OCI-M1 (cell line): Measurements from ENCODE around the gene KRTAP10-12.
"Not testable (repeated sequence)": the region's sequence is repeated elsewhere in the genome, so short reads cannot be mapped to it uniquely, and the experiment has no call there.

Source experiments
- DNase-seq: peaks from one replicate; lab custom pipeline; 2025; lab: John Stamatoyannopoulos, UW

The KRTAP10-12 gene

DNA sequence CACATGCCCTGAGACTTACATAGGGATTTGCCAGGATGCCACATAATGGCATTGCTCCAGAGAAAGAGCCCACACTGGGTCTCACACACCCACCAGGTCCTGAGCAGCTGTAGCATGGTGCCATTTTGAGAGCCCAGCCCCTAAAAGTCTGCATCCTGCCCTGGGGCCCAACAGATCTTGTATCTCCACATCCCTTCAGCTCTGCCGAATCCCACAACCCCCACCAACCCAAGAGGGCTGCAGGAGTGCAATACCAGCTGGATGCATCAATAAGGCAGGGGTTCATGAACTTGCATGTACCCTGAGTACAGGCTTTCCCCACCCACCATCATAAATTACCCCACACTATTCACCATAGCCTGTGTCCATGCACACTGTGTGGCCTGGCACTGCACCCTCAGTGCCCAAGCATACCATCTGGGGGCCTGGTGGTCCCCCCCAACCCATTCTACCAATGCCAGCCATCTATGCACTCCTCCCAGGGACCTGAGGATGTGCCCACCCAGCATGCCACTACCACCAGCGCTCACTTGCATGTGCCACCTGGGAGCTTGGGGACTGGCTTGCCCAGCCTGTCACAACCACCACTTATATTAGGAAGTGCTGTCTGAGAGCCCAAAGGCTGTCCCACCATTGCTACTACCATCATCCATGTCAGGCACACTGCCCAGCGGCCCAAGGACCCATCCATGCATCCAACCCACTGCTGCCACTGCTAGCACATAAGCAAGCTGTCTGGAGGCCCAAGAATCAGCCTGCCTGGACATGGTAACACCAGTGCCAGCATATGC, 26.1 kb upstream of the KRTAP10-12 start:
- DNase-seq: no peak

DNA sequence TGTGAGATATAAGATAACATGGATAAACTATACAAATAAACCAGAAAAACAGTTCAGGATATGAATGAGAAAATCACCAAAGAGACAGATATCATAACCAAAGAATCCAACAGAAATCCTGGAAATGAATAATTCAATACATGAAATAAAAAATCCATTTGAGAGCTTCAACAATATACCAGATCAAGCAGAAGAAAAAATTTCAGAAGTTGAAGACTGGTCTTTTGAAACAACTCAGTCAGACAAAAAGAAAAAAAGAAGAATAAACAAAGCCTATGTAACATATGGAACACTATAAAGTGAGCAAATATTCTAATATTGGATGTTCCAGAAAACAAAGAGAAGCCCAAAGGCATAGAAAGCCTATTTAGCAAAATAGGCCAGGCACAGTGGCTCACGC, 25.1 kb upstream of the KRTAP10-12 start:
- DNase-seq: peak; percentile 10

DNA sequence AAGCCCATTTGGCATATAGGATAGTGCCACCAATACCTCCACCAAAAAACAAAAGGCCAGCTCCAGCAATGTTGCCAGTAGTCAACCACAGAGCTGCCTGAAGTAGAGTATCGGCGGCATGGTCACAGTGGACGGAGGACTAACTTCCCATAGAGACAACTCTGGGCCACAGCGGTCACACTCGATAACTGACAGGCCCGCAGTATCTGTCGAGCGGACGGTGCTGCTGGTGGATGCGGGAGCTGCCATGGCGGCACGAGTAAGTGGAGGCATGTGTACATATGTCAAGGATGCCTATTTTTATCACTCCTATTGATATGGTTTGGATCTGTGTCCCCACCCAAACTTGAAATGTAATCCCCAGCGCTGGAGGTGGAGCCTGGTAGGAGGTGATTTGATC, 19.1 kb upstream of the KRTAP10-12 start:
- DNase-seq: no peak

DNA sequence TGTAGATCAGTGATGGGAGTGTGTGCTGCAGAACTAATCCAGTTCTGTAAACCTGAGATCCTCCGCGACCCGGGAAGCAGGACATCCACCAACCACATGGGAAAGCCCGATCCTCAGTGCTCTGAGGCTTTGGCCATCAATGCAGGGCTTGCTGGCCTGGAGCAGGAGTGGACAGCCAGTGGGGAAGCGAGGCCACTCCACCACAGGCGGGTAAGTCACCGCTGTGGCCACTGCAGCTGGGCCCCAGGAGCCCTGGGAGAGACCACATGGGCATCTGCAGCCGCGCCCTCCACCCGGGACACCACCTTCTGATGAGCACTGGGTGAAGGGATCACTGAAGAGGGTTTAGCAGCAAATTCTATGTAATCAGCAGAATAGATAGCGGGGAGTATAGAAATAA, 15.8 kb upstream of the KRTAP10-12 start:
- DNase-seq: no peak

DNA sequence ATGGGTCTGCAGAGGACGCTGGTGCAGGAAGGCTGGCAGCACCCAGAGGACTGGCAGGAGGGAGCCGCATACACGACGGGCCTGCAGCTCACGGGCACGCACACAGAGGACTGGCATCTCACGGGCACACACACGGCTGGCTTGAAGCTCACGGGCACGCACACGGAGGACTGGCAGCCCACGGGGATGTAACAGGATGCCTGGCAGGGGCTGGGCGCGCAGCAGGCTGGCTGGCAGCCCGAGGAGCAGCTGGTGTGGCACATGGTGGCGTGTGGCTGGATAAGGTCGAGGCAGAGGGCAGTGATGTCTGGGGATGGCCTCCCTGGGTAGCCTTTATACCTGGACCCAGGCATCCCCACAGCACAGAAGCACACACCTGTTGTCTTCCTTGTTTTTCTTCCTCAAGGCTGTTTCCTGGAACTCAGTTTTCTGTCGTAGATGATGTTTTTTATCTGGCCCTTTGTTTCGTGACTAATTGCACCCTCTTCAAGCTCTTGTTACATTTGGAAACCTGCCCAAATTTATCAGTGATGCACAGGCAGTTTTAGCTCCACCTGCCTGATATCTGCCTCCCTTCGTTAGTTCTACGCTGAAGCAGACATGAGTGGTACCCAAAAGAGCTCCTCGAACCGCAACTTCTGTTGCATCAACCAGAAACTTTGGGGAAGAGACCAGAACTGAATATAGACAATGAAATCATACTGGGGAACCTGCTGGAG, 15.0 kb upstream of the KRTAP10-12 start, which contains the start of gene KRTAP12-1:
Gene KRTAP12-1 (minus strand): TSS at position 303 of the 719 bp plus-strand sequence. CDS start 40 bp downstream, at position 263.
- DNase-seq: no peak

DNA sequence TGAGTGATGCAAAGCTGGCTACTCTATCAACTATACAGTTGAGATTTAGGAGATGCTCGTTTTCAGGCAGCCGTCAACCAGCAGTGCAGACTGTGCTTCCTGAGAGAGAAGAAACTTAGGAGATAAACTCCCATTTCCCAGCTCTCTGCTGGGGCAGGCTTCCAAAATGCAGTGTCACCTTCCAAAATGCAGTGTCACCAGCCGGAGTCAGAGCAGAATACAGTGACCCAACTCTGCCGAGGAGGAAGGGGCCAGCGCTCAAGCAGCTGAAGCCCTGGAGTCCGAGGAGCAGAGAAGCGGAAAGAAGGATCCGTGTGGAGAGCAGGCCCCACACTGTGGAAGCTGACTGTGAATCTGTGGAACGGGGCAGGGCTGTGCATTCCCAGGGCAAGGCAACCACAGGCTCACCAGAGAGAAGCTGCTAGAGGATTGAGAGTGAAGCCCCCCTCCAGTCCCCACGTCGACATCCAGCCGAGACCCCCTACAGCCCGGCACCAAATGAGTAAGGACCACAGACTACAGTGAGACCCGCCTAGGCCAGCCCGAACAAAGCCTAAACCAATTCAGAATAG, 14.3 kb upstream of the KRTAP10-12 start:
- no peak for DNase-seq

DNA sequence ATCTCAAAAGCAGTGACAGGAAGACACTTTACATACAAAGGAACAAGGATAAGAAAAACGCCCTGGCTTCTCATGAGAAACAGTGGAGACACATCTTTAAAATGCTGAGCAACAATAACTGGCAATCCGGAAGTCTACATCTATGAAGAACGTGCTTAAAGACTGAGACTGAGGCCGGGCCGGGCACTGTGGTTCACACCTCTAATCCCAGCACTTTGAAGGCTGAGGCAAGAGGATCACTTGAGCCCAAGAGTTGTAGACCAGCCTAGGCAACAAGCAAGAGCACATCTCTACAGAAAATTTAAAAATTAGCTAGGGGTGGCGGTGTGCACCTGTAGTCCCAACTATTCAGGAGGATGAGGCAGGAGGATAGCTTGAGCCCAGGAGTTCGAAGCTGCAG, 12.9 kb upstream of the KRTAP10-12 start:
- DNase-seq: no peak

DNA sequence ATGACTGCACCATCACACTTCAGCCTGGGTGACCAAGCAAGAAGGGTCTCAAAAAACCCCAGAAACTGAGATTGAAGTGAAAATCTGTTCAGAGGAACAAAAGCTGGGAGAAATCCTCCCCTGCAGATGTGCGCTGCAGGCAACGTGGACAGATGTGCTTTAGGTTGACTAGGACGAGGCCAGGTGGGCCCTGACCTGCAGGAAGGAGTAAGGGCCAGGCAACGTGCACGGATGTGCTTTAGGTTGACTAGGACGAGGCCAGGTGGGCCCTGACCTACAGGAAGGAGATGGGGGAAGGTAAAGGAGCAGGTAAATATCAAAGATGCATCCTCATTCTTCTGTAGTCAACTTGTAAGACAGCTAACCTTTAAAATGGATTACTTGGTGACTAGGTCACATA, 12.5 kb upstream of the KRTAP10-12 start:
- DNase-seq: no peak

DNA sequence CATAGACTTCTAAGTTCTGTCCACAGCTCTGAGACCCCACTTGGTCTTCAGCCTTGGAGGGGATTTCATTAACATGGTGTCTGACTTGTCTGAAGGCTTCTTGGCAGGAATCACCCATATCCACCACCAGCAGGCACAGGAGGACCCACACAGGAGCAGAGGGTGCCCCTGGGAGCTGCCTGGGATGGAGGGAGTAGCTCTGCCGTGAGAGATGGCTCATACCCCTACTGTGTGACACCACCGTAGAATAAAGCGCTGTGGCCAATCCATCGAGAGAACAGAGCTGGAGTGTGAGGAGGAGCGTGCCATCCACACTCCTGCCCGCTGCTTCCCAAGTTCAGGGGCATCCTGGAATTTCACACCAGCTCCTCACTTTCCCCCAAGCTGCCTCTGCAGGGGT, 11.9 kb upstream of the KRTAP10-12 start:
- DNase-seq: not testable (repeated sequence)

DNA sequence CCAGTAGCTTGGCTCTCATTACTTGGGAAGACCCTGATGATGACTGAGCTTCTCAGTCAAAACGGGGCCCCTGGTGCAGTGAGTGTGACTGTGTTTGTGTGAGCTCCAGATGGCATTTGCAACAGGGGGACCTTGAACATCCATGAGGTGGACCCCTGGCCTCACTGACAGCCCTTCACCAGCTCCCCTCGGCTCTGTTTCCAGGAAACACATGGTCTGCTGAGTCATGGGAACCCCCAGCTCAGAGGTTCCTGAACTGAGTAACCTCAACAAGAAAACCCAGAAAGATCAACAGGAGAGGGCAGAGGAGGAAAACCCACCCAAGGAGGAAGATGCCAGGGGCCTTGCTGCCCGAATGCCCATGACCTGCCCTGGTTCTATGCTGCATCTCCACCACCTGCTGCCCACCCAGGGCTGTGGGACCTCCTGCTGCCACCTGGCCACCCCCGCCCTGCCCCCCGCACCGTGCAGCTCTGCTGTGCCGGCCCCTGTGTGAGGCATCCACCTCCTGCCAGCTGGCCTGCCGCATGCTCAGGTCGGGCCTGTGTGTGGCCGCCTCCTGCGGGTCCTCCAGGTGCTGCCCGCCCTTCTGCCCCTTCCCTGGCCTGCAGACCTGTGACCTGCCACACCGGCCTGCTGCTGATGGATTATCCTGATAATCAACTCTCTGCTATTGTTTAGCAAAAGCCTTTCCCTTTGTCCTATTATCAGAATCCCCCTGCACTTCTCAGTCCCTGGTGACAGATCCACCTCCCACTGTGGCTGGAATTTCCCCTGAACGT, 10.8 kb upstream of the KRTAP10-12 start:
- no peak for DNase-seq

DNA sequence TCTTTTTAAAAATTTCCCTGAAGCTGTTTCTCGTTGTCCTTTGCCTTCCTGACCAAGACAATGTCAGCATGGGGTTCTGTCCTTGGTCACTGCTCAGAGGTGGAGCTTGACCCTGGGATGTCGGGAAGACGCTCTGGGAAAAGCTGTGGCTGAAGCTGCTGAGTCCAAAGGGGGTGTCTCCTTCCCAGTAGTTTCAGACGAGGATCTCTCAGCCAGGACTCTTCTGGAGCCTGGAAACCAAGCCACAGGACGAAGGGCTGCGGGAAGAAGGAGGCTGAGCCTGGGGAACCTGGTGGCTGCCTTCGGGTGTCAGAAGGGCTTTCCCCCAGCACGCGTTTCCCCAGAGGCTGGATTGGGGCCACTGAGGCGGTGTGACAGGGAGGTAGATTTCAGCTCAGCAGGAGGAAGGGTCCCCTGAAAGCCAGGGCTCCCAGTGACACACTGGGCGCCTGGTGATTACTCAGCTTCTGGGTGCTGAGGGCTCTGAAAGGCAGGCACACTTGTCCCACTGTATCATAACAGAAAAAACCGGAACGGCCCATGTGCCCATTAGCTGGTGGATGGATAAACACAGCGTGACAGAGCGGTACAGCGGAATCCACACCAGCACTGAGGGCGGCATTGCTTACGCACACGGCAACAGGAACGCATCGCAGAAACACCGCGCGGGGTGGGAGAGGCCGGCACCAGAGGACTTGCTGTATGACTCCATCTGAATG, 10.0 kb upstream of the KRTAP10-12 start:
- no peak for DNase-seq

DNA sequence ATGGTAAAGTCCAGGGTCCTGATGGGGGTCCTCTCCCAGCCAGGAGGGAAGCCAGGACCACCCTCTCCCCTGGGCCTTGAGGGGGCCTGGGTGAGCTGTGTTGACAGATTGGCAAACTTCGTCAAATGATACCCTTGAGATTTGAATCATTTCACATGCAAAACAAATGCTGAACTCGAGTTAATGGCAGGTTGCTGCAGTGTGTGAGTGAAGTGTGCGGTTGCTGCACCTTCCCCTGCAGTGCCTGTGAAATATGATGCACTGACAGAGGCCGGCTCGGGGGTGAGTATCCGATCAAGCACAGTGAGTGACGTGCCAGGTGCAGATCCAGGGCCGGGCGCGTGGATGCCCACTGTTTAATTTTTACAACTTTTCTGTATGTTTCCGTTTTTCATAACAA, 9.3 kb upstream of the KRTAP10-12 start:
- no peak for DNase-seq

DNA sequence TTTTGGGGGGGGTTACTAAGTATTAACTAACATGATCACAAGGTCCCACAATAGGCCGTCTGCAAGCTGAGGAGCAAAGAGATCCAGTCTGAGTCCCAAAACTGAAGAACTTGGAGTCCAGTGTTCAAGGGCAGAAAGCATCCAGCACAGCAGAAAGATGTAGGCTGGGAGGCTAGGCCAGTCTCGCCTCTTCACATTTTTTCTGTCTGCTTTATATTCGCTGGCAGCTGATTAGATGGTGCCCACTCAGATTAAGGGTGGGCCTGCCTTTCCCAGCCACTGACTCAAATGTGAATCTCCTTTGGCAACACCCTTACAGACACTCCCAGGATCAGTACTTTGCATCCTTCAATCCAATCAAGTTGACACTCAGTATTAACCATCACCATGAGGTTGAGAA, 7.2 kb upstream of the KRTAP10-12 start:
- not testable (repeated sequence) for DNase-seq

DNA sequence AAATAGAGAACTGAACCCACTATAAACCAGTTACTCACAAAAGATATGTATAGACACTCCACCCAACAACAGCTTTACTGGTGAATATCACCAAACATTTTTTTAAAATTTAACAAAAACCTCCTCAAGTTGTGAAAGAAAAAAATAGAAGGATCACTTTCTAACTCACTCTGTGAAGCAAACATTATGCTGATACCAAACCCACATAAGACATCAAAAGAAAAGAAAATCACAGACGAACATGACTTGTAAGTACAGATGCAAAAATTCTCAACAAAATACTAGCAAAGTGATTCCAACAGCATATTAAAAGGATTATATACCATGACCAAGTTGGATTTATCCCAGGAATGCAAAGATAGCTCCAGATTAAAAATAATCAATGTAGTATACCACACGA, 5.3 kb upstream of the KRTAP10-12 start:
- DNase-seq: no peak

DNA sequence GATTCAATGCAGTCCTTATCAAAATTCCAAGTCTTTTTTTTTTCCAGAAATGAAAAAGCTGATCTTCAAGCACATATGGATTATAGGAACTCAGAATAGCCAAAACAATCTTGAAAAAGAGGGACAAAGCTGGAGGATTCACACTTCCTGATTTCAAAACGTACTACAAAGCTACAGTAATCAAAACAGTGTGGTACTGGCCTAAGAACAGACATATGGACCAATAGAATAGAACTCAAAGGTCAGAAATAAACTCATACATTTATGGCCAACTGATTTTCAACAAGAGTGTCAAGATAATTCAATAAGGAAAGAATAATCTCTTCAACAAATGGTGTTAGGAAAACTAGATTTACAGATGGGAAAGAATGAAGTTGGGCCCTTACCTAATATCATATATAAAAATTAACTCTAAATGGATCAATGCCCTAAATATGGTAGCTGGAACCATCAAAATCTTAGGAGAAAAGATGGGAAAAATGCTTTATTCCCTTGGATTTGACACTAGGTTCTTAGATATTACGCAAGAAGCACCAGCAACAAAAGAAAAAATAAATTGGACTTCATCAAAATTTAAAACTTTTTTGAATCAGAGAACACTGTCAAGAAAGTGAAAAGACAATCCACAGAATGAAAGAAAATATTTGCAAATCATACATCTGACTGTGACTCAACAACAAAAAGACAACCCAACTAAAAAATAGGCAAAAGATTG, 4.0 kb upstream of the KRTAP10-12 start:
- DNase-seq: no peak

DNA sequence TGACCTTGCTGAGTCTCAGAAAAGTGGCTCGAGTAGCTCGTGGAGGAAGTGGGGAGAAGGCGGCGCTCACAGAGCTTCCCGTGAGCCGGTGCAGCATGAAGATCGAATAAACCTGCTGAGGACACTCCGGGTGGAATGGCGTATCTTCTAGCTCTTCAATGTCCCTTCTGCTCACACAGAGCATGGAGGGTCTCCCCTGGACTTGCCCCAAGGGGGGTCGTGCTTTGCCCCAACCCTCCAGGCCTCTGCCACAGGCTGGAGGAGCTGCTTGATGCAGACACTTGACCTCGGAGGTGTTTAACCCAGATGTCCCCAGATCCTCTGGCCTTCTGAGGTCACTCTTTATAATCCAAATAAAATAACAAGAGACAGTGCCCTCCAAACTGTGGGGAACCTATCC, 2.2 kb upstream of the KRTAP10-12 start:
- DNase-seq: no peak

DNA sequence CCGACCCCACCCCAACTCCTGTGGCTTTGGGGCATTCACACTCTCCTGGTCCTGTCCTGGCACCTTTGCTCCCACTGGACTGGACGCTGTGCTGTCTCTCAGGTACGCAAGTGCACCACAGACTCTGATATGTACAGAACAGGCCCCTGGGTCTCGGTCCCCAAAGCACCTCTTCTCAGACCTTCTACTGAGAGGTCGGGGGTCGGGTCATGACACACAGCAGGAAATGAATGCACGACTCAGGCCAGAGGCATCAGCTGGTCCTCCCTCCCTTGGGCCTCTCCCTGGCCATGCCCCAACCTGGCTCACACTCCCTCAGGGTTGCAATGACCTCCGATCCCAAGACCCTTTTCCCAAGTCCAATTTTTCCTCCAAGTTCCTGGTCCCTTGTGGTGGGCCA, 1.8 kb upstream of the KRTAP10-12 start:
- no peak for DNase-seq

DNA sequence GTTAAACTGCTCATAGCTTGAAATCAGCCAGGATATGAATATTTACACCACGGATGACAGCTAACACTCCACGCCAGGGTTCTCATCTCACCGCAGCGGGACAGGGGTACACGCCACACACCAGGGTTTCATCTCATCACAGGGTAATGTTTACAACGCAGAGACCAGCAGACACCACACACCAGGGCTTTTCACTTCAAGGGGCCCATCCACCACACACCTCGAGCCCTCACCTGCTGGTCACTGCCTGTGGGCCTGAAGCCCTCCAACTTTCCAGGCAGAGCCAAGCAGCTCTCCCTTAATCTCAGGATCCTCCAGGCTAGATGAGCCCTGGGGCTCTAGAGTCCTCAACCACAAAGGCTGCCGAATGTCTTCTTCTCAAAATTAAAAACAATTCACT, 1.3 kb upstream of the KRTAP10-12 start:
- no peak for DNase-seq

DNA sequence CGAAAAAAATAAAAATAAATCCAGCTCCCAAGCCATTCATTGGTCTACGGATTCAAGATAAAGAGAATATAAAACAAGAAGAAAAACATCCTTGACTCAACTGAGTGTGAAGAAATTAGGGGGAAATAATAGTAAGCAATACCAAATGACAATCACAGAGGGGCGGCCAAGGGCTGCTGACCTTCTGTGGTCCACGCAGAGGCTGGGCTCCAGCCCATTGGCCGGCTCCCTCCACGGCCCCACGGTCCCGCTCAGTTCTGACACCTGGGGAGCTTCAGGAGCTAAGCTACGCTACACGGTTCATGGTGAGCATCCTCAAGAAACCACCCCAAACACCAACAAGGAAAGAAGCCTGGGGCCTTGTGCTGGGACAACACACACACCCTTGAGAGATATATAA, 400 bp upstream of the KRTAP10-12 start:
- DNase-seq: no peak

DNA sequence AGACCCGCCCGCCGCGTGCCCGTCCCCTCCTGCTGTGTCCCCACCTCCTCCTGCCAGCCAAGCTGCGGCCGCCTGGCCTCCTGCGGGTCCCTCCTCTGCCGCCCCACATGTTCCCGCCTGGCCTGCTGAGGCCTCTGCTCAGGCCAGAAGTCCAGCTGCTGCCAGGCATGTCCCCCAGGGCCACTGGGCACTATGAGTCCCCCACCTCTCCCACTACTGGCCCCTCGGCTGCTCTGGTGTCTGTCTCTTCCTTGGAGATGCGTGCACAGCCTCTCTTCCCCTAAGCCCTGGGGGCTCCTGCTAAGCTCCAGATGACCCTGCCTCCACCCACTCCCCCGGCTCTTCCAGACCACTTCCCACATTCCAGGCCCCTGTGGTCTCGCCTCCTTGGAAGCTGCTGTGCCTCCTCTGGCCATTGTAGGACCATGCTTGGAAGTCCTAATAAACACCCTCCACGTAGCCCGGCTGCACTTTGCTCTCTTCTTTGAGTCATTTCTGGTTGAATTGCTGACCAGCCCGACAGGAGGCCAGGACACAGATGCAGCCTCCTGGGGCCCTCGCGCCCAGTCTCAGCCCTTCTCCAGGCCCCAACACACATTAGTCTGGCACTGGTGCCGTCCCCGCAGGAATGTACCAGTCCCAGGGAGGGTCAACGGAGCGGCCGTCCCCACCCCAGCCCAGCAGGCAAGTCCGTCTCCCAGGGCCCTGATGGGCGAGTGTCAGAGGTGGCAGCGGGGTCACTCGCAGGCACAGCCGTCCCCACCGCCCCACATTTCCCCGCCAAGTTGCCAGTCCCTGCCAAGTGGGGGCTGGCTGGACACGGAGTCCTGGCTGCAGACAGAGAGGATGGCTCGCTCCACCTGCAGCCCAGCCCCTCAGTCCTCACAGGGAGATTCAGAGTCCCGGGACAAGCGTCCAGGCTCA, 1.1 kb downstream of the KRTAP10-12 start:
- no peak for DNase-seq
